CD14-positive monocyte (primary cell): ENCODE measurements around the gene LATS2. TPM values are rescaled to one million over a fixed set of nuclear protein-coding genes. Genes with fewer than 3 reads are reported as not detected.

Experiments used
- DNase-seq, 3 donors: peaks; one replicate each; pipeline ENCODE4 v3.0.0-alpha.2; 2011 to 2022
- H2AFZ ChIP-seq: 2 replicates; pipeline ENCODE4 v1.6.0; 2012; ENCODE audit warnings: mild to moderate bottlenecking, low read depth, low read length, inconsistent platforms; ENCODE audit not compliant: insufficient read depth, poor library complexity, severe bottlenecking
- H3K27ac ChIP-seq, 2 donors: 1 replicate in 1 of 2; 2 replicates in 1 of 2; pipeline ENCODE4 v1.5.1; 2012 to 2013; ENCODE audit warnings: low read length in 2 of 2, control low read depth in 1 of 2, inconsistent platforms in 1 of 2, low read depth in 1 of 2, mild to moderate bottlenecking in 1 of 2
- H3K27me3 ChIP-seq, 2 donors: one replicate each; pipeline versions ENCODE4 v1.6.0 to v1.6.1; 2011 to 2013; ENCODE audit warnings: low read length in 2 of 2; ENCODE audit not compliant: control insufficient read depth in 2 of 2, insufficient read depth in 2 of 2
- H3K36me3 ChIP-seq, 2 donors: replicated peaks in 1 of 2; 1 replicate in 1 of 2; 2 replicates in 1 of 2; pipeline versions ENCODE4 v1.5.1 to v1.6.1; 2012 to 2013; ENCODE audit warnings: low read length in 2 of 2, control low read depth in 1 of 2, inconsistent platforms in 1 of 2, mild to moderate bottlenecking in 1 of 2; ENCODE audit not compliant: insufficient read depth in 2 of 2, control insufficient read depth in 1 of 2
- H3K4me1 ChIP-seq, 2 donors: 1 replicate in 1 of 2; 2 replicates in 1 of 2; pipeline versions ENCODE4 v1.5.1 to v1.6.1; 2012 to 2013; ENCODE audit warnings: low read length in 2 of 2, control low read depth in 1 of 2, inconsistent platforms in 1 of 2, mild to moderate bottlenecking in 1 of 2, moderate library complexity in 1 of 2; ENCODE audit not compliant: insufficient read depth in 2 of 2, control insufficient read depth in 1 of 2
- H3K4me2 ChIP-seq: replicated peaks from 2 replicates; pipeline ENCODE3; 2012; ENCODE audit warnings: low read length, moderate library complexity, mild to moderate bottlenecking; ENCODE audit not compliant: poor library complexity, severe bottlenecking; ENCODE audit errors: extremely low read depth
- H3K4me3 ChIP-seq, 3 experiments: fragments of 200-600 bp in 1 of 3; sonication (generic) in 1 of 3; replicated peaks in 1 of 3; 1 replicate in 2 of 3; 2 replicates in 1 of 3; pipeline ENCODE4 v1.5.1; 2011 to 2013; ENCODE audit warnings: low read length in 3 of 3, mild to moderate bottlenecking in 3 of 3, control low read depth in 2 of 3, low read depth in 2 of 3, inconsistent platforms in 1 of 3, moderate library complexity in 1 of 3
- H3K79me2 ChIP-seq: 2 replicates; pipeline ENCODE4 v1.6.0; 2012; ENCODE audit warnings: mild to moderate bottlenecking, control low read depth, inconsistent platforms, low read length, moderate library complexity; ENCODE audit not compliant: insufficient read depth
- H3K9ac ChIP-seq: 2 replicates; pipeline ENCODE4 v1.6.0; 2017; ENCODE audit warnings: low read length, mild to moderate bottlenecking; ENCODE audit not compliant: insufficient read depth, poor library complexity, severe bottlenecking
- H3K9me3 ChIP-seq, 2 donors: replicated peaks in 1 of 2; 1 replicate in 1 of 2; 2 replicates in 1 of 2; pipeline versions ENCODE4 v1.5.1 to v1.6.1; 2012 to 2013; ENCODE audit warnings: low read length in 2 of 2, control low read depth in 1 of 2; ENCODE audit not compliant: control insufficient read depth in 1 of 2, insufficient read depth in 1 of 2
- H4K20me1 ChIP-seq: 2 replicates; pipeline ENCODE4 v1.6.0; 2012; ENCODE audit warnings: mild to moderate bottlenecking, low read length, control low read depth, moderate library complexity; ENCODE audit not compliant: insufficient read depth
- H3K27ac Mint-ChIP-seq, 7 donors: one replicate each; pipeline ENCODE4 v1.8.0; 2020; ENCODE audit warnings: mild to moderate bottlenecking in 7 of 7, mixed read lengths in 7 of 7, moderate library complexity in 6 of 7, inconsistent platforms in 2 of 7
- H3K27me3 Mint-ChIP-seq, 3 donors: one replicate each; pipeline ENCODE4 v1.8.0; 2021 to 2022; ENCODE audit warnings: low read depth in 3 of 3, mild to moderate bottlenecking in 3 of 3, mixed read lengths in 3 of 3, moderate library complexity in 3 of 3, inconsistent platforms in 1 of 3
- H3K36me3 Mint-ChIP-seq, 2 donors: one replicate each; pipeline ENCODE4 v1.8.0; 2020; ENCODE audit warnings: mixed read lengths in 2 of 2, inconsistent platforms in 1 of 2, mild to moderate bottlenecking in 1 of 2
- H3K4me1 Mint-ChIP-seq: one replicate; pipeline ENCODE4 v1.8.0; 2020; ENCODE audit warnings: mild to moderate bottlenecking, mixed read lengths
- H3K4me3 Mint-ChIP-seq, 2 donors: one replicate each; pipeline ENCODE4 v1.8.0; 2020; ENCODE audit warnings: mild to moderate bottlenecking in 2 of 2, mixed read lengths in 2 of 2, moderate library complexity in 1 of 2
- H3K9me3 Mint-ChIP-seq, 7 donors: one replicate each; pipeline ENCODE4 v1.8.0; 2020 to 2022; ENCODE audit warnings: mixed read lengths in 7 of 7, mild to moderate bottlenecking in 6 of 7, moderate library complexity in 6 of 7, inconsistent platforms in 2 of 7
- CTCF ChIP-seq: fragments of 200-600 bp; IDR thresholded peaks from one replicate; pipeline ENCODE4 v1.8.0; 2022; ENCODE audit warnings: antibody characterized with exemption, mild to moderate bottlenecking
- WGBS: methylation state at CpG from one replicate; pipeline ENCODE4 v1.1.5; 2013; ENCODE audit warnings: missing lambda C conversion rate; ENCODE audit not compliant: insufficient coverage; 5-methylcytosine and 5-hydroxymethylcytosine counted together
- intact Hi-C, 2 donors: fragments of 100-400 bp; cut with micrococcal nuclease; formaldehyde crosslinking; loops; one replicate each; pipeline versions ENCODE4 v1.15.0 to v1.15.1; 2023
- polyA plus RNA-seq, 3 donors: library from polyadenylated mRNA; depleted of rRNA in 1 of 3; unstranded in 2 of 3; stranded (reverse) in 1 of 3; fragments of 300-500 nt in 2 of 3; fragments of >200 nt in 1 of 3; fragmentation: Illumina TruSeq in 2 of 3; gene quantifications; 1 replicate in 2 of 3; 2 replicates in 1 of 3; pipeline ENCODE4 v1.2.3, GENCODE V29; 2012 to 2021

The LATS2 gene
- polyA plus RNA-seq, 3 donors: 0.96 to 11.2 (median 1.0) TPM

- 100% methylated on average over 3 of the region's 4 CpGs for WGBS
- peaks cover 15 to 22% of the 10 kb centered on the region in 2 donors for H3K36me3 Mint-ChIP-seq
- no peak overlapping the region for H3K9ac ChIP-seq
- no peak for DNase-seq
- peaks cover 29 to 32% of the 10 kb centered on the region in 2 donors for H3K4me1 ChIP-seq
- intact Hi-C loops: no loop called here
- H3K27ac Mint-ChIP-seq: peak overlapping the region in 5 of 7 donors; percentile 19 to 81 (median 47)
- no peak overlapping the region for H3K27ac ChIP-seq
- H3K9me3 ChIP-seq: no peaks in the 10 kb centered on the region
- no peaks in the 10 kb centered on the region for H3K27me3 ChIP-seq
- H3K4me3 ChIP-seq: no peak overlapping the region
- H3K4me3 Mint-ChIP-seq: no peak overlapping the region
- no peak for TF ChIP-seq CTCF
- peaks cover 88% of the 10 kb centered on the region for H3K79me2 ChIP-seq
- H3K36me3 ChIP-seq: peaks cover 3 to 6% of the 10 kb centered on the region in 2 donors
- H3K4me1 Mint-ChIP-seq: peaks cover 45% of the 10 kb centered on the region
- peaks cover 0 to 2% (median 0%) of the 10 kb centered on the region in 7 donors for H3K9me3 Mint-ChIP-seq
- H3K4me2 ChIP-seq: no peak overlapping the region
- no peak overlapping the region for H2AFZ ChIP-seq
- no peaks in the 10 kb centered on the region for H3K27me3 Mint-ChIP-seq
- peaks cover 66% of the 10 kb centered on the region for H4K20me1 ChIP-seq
Measured at GRCh38 chr13:21013682-21014038, 47.7 kb downstream of the LATS2 start.

- peak overlapping the region in 3 of 7 donors; percentile 8 to 69 (median 19) for H3K27ac Mint-ChIP-seq
- H3K4me1 Mint-ChIP-seq: peaks cover 39% of the 10 kb centered on the region
Measured at GRCh38 chr13:21012841-21013681, 48.3 kb downstream of the LATS2 start.

More at GRCh38 chr13:21012841-21013681, 48.3 kb downstream of the LATS2 start:
- no peak overlapping the region for H3K4me2 ChIP-seq
- H3K4me1 ChIP-seq: peaks cover 23 to 26% of the 10 kb centered on the region in 2 donors
- H3K27ac ChIP-seq: no peak overlapping the region
- no peak for TF ChIP-seq CTCF
- H3K79me2 ChIP-seq: peaks cover 88% of the 10 kb centered on the region
- intact Hi-C loops: no loop called here
- no peak for DNase-seq
- WGBS: 100% methylated on average over 3 of the region's 5 CpGs
- Mint-ChIP-seq H3K36me3 (peaks cover 15 to 21% of the 10 kb centered on the region in 2 donors), H3K27me3 (no peaks in the 10 kb centered on the region), H3K9me3 (peaks cover 0 to 2% (median 0%) of the 10 kb centered on the region in 7 donors), H3K4me3 (no peak overlapping the region)
- H3K9me3 ChIP-seq: no peaks in the 10 kb centered on the region
- no peak overlapping the region for H2AFZ ChIP-seq
- H3K4me3 ChIP-seq: no peak overlapping the region
- H3K27me3 ChIP-seq: no peaks in the 10 kb centered on the region
- H4K20me1 ChIP-seq: peaks cover 72% of the 10 kb centered on the region
- peaks cover 3 to 7% of the 10 kb centered on the region in 2 donors for H3K36me3 ChIP-seq
- H3K9ac ChIP-seq: no peak overlapping the region
